GM18519 (cell line): ENCODE data around the gene ELAC1.

ENCODE experiments used
- ATAC-seq: cut with Tn5 transposase; IDR thresholded peaks from one replicate; pipeline ENCODE4 v1.9.1; 2021; ENCODE audit warnings: mild to moderate bottlenecking, moderate library complexity; ENCODE audit not compliant: unreplicated experiment, low FRiP score

Gene ELAC1

GRCh38 chr18:51013259-51013658 lies 45.4 kb downstream of the ELAC1 start:
- no peak for ATAC-seq

GRCh38 chr18:51017140-51017879 lies 49.5 kb downstream of the ELAC1 start:
- ATAC-seq: no peak

GRCh38 chr18:51020536-51020935 lies 52.7 kb downstream of the ELAC1 start:
- no peak for ATAC-seq

GRCh38 chr18:51021226-51021965 lies 53.6 kb downstream of the ELAC1 start:
- no peak for ATAC-seq

- ATAC-seq: no peak
Measured at GRCh38 chr18:51025512-51025911, 57.7 kb downstream of the ELAC1 start.

- ATAC-seq: no peak
Measured at GRCh38 chr18:51028201-51028805, 60.5 kb downstream of the ELAC1 start.

- no peak for ATAC-seq
Measured at GRCh38 chr18:51029378-51029693, 61.5 kb downstream of the ELAC1 start.

GRCh38 chr18:51029694-51030536 lies 62.1 kb downstream of the ELAC1 start, which contains the start of gene SMAD4:
Gene SMAD4, plus strand, starts transcription at chr18:51030213. Its CDS starts 16,834 bp downstream, at chr18:51047047.
- ATAC-seq: peak; percentile 45

GRCh38 chr18:51030537-51031258 lies 62.9 kb downstream of the ELAC1 start:
- ATAC-seq: peak; percentile 38

GRCh38 chr18:51032193-51032592 lies 64.4 kb downstream of the ELAC1 start:
- ATAC-seq: no peak

- no peak for ATAC-seq
Measured at GRCh38 chr18:51037230-51037629, 69.4 kb downstream of the ELAC1 start.
